Prostate gland (tissue), 2 donors: ENCODE results near the gene SNURF. TPM values are rescaled to one million over a fixed set of nuclear protein-coding genes. Genes with fewer than 3 reads are reported as not detected.
"Not testable (repeated sequence)": the region's sequence is repeated elsewhere in the genome, so short reads cannot be mapped to it uniquely, and the experiment has no call there.

Experiments used
- DNase-seq: peaks from one replicate; pipeline ENCODE4 v3.0.0-alpha.2; 2019; ENCODE audit warnings: low spot score
- H3K27ac ChIP-seq, 2 donors: fragments of 200-600 bp; sonication (generic); 2 replicates each; pipeline ENCODE4 v1.5.1; 2017 to 2019
- H3K27me3 ChIP-seq: fragments of 200-600 bp; sonication (generic); replicated peaks from 2 replicates; pipeline ENCODE4 v1.5.1; 2019; ENCODE audit not compliant: insufficient read depth
- H3K36me3 ChIP-seq, 2 donors: fragments of 200-600 bp; sonication (generic); 1 replicate in 1 of 2; 2 replicates in 1 of 2; pipeline versions ENCODE4 v1.5.1 to v1.8.1; 2017 to 2019
- H3K4me1 ChIP-seq: fragments of 200-600 bp; sonication (generic); replicated peaks from 2 replicates; pipeline ENCODE4 v1.5.1; 2019
- H3K4me3 ChIP-seq, 2 donors: fragments of 200-600 bp; sonication (generic); 2 replicates each; pipeline ENCODE4 v1.5.1; 2017 to 2019
- H3K9me3 ChIP-seq: fragments of 200-600 bp; sonication (generic); 2 replicates; pipeline ENCODE4 v1.5.1; 2017
- POLR2A ChIP-seq: fragments of 450-650 bp; IDR thresholded peaks from one replicate; pipeline ENCODE4 v1.6.1; 2016; ENCODE audit warnings: antibody characterized with exemption, mild to moderate bottlenecking
- POLR2AphosphoS5 ChIP-seq: sonication (generic); formaldehyde crosslinking; IDR thresholded peaks from one replicate; pipeline ENCODE4 v1.6.1; 2017; ENCODE audit warnings: antibody characterized with exemption
- WGBS: methylation state at CpG from one replicate; pipeline ENCODE4 v1.1.5; 2018; 5-methylcytosine and 5-hydroxymethylcytosine counted together
- intact Hi-C: fragments of 100-400 bp; cut with DNase I; formaldehyde crosslinking; loops from one replicate; pipeline ENCODE4 v1.14.2; 2022
- total RNA-seq, 2 donors: library from RNA; depleted of rRNA; stranded (reverse); fragments of >200 nt; gene quantifications; one replicate each; pipeline ENCODE4 v1.1.0, GENCODE V29; 2016
- TF ChIP-seq, protein P1 (sequence below), 4 experiments: fragments of 200-600 bp in 2 of 4; fragments of 450-650 bp in 2 of 4; sonication (generic) in 2 of 4; IDR thresholded peaks; 1 replicate in 3 of 4; 2 replicates in 1 of 4; pipeline ENCODE4 v1.5.1; 2016 to 2019; ENCODE audit warnings: antibody characterized with exemption in 4 of 4, mild to moderate bottlenecking in 2 of 4, moderate library complexity in 2 of 4

SNURF gene
- total RNA-seq, 2 donors from 2014 or later, result 6.9 to 9.6 TPM

DNA sequence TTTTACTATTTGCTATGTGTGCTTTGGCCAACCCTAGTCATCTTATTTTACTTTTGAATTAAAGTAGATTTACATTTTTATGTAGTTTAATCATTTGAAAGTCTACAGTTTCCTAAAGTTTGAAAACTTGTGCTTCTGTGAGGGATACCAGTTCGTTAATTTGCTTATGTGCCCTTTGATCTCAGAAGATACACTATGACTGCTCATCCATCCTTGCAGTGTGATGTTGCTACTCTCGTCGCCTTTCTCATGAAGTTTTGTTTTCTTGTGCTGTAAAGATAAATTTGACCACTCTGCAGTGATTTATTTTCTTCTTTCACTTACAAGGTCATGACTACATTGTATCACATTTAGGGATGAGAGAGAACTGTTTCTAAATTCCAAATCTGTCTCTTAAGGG lies 16.3 kb downstream of the SNURF start:
- no peaks in the 10 kb centered on the region for H3K9me3 ChIP-seq
- H3K4me3 ChIP-seq, result no peak overlapping the region
- 81% methylated on average over 3 of the region's 3 CpGs for WGBS
- H3K27me3 ChIP-seq, result no peaks in the 10 kb centered on the region
- DNase-seq, result no peak
- H3K27ac ChIP-seq, result no peak overlapping the region
- no peaks in the 10 kb centered on the region for H3K4me1 ChIP-seq
- peaks cover 0 to 6% of the 10 kb centered on the region in 2 donors for H3K36me3 ChIP-seq
- intact Hi-C loops, result no loop called here
- no peak for TF ChIP-seq POLR2AphosphoS5
- TF ChIP-seq, protein P1, sequence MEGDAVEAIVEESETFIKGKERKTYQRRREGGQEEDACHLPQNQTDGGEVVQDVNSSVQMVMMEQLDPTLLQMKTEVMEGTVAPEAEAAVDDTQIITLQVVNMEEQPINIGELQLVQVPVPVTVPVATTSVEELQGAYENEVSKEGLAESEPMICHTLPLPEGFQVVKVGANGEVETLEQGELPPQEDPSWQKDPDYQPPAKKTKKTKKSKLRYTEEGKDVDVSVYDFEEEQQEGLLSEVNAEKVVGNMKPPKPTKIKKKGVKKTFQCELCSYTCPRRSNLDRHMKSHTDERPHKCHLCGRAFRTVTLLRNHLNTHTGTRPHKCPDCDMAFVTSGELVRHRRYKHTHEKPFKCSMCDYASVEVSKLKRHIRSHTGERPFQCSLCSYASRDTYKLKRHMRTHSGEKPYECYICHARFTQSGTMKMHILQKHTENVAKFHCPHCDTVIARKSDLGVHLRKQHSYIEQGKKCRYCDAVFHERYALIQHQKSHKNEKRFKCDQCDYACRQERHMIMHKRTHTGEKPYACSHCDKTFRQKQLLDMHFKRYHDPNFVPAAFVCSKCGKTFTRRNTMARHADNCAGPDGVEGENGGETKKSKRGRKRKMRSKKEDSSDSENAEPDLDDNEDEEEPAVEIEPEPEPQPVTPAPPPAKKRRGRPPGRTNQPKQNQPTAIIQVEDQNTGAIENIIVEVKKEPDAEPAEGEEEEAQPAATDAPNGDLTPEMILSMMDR (IDR thresholded peaks at IDR 0.05), result no peak
- TF ChIP-seq POLR2A, result no peak

DNA sequence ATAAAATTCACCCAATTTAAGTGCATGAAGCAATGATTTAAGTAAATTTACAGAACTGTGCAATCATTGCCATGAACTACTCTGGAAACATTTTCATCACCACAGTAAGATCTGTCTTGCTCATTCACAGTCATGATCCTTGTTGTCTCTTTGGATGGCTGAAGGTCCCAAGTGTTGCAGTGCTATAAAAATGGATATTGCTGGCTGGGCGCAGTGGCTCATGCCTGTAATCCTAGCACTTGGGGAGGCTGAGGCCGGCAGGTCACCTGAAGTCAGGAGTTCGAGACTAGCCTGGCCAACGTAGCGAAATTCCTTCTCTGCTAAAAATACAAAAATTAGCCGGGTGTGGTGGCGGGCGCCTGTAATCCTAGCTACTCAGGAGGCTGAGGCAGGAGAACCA lies 17.0 kb downstream of the SNURF start:
- Histone ChIP-seq H3K36me3 (peaks cover 0 to 6% of the 10 kb centered on the region in 2 donors), H3K4me1 (no peaks in the 10 kb centered on the region), H3K27me3 (no peaks in the 10 kb centered on the region), H3K27ac (no peak overlapping the region), H3K9me3 (no peaks in the 10 kb centered on the region), H3K4me3 (no peak overlapping the region)
- no peak for DNase-seq
- WGBS, result 91% methylated on average over 8 of the region's 8 CpGs
- TF ChIP-seq POLR2A (no peak), POLR2AphosphoS5 (no peak)
- intact Hi-C loops, result no loop called here

- not testable (repeated sequence) for H3K9me3 ChIP-seq, H3K27ac ChIP-seq
Measured at GRCh38 chr15:24972707-24973106, 17.9 kb downstream of the SNURF start.

DNA sequence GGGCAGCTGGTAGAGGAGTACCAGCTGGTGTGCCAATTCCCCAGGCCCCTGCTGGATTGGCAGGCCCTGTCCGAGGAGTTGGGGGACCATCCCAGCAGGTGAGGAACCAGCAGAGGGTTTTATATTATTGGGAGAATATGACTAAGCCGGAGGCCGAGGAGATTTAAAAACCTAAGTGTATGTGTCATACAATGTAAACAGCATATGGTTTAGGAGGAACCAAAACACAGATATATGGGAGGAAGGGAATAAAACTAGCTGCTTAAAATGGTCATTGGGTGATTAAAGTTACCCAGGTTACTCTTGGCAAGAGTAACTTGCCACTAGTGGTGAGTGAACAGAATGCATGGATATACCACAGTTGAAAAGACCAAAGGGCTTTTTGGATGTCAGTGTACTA lies 22.1 kb downstream of the SNURF start:
- TF ChIP-seq POLR2AphosphoS5 (no peak), POLR2A (no peak)
- TF ChIP-seq, protein P1 (IDR thresholded peaks at IDR 0.05), result no peak
- intact Hi-C loops, result no loop called here
- H3K27me3 ChIP-seq, result no peaks in the 10 kb centered on the region
- no peak overlapping the region for H3K27ac ChIP-seq
- 93% methylated on average over 3 of the region's 3 CpGs for WGBS
- peaks cover 4 to 13% of the 10 kb centered on the region in 2 donors for H3K36me3 ChIP-seq
- no peaks in the 10 kb centered on the region for H3K4me1 ChIP-seq
- H3K4me3 ChIP-seq, result no peak overlapping the region
- DNase-seq, result no peak
- no peaks in the 10 kb centered on the region for H3K9me3 ChIP-seq

More at GRCh38 chr15:24972707-24973106, 17.9 kb downstream of the SNURF start:
- H3K27me3 ChIP-seq, H3K4me1 ChIP-seq, H3K4me3 ChIP-seq, H3K36me3 ChIP-seq, DNase-seq, intact Hi-C loops: not testable (repeated sequence)
- 97% methylated on average over 5 of the region's 5 CpGs for WGBS

DNA sequence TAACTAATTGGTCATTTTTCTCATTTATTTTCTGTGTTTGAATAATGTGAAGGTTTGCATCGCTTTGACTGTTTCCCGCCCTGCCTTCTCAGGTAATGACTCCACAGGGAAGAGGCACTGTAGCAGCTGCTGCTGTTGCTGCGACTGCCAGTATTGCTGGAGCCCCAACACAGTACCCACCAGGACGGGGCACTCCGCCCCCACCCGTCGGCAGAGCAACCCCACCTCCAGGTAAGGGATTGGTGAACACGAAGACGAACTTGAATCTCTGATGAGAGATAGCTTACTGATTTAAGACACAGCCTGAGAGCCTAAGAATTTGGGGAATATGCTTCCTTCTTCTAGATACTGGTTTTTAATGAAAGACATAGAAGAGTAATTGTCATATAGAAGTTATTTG lies 22.9 kb downstream of the SNURF start:
- no peak for DNase-seq
- Histone ChIP-seq H3K27ac (no peak overlapping the region), H3K4me3 (no peak overlapping the region), H3K27me3 (no peaks in the 10 kb centered on the region), H3K9me3 (no peaks in the 10 kb centered on the region), H3K36me3 (peaks cover 4 to 13% of the 10 kb centered on the region in 2 donors), H3K4me1 (no peaks in the 10 kb centered on the region)
- TF ChIP-seq, protein P1 (IDR thresholded peaks at IDR 0.05), result no peak
- no peak for TF ChIP-seq POLR2AphosphoS5
- TF ChIP-seq POLR2A, result no peak
- intact Hi-C loops, result no loop called here
- WGBS, result 91% methylated on average over 9 of the region's 9 CpGs

- Histone ChIP-seq H3K4me1 (no peaks in the 10 kb centered on the region), H3K27me3 (no peaks in the 10 kb centered on the region), H3K27ac (no peak overlapping the region), H3K4me3 (no peak overlapping the region), H3K9me3 (no peaks in the 10 kb centered on the region), H3K36me3 (no peaks in the 10 kb centered on the region)
- 92% methylated on average over 7 of the region's 7 CpGs for WGBS
- TF ChIP-seq, protein P1 (IDR thresholded peaks at IDR 0.05), result no peak
- TF ChIP-seq POLR2A, result no peak
- TF ChIP-seq POLR2AphosphoS5, result no peak
- DNase-seq, result no peak
- intact Hi-C loops, result no loop called here
Measured at GRCh38 chr15:24985224-24985623, 30.4 kb downstream of the SNURF start.
